ENCODE results near the gene NKX3-2. TPM values are rescaled to one million over a fixed set of nuclear protein-coding genes. Genes with fewer than 3 reads are reported as not detected.

NKX3-2 gene
- total RNA-seq (1 to 10 TPM in 1 of 7 donors, under 1 TPM in 5, not detected in 1; 0.10 to 1.4 (median 0.49) TPM), polyA plus RNA-seq (under 1 TPM; 0.10 to 0.21 TPM)
- long read RNA-seq, donor 1, partial matches to known transcripts, result 3 of 4 reads
- long read RNA-seq, donor 1, other reads (novel, unspliced or antisense), result 0 of 4 reads
- long read RNA-seq, donor 2, result 0 reads
- long read RNA-seq, donor 3, partial matches to known transcripts, result 1 of 2 reads
- long read RNA-seq, donor 3, other reads (novel, unspliced or antisense), result 0 of 2 reads

DNA sequence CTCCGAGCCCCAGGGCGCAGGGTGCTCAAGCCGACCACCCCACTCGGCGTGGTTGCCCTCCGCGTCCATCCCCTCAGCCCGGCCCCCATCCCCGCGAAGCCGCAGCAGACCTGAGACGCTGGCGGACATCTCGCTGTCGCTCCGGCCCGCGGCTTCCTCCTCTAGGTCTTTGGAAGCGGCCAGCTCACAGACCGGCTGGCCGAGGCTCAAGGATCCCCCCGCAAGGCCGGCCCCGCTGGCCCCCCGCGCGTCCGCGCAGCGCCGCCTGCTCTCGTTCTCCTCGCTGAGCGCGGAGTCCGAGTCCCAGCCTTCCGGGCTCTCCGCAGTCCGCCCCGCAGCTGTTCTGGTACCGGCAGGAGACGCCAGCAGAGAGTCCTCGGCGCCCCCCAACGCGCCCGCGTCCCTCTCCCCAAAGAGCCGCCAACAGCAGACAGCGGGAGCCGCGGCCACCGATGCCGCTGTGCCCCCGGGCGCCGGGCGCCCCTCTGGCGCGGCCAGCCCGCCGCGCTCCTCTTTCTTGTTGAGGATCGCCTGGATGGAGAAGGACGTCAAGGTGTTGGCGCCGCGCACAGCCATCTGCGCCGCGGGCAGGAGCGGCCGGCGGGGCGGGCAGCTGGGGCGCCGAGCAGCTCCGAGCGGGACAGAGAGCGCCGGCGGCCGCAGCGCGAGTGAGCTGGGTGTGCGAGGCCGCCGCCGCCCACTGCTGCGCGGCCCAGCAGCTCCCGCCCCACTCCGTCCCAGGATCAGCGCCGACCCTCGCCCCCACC, at the start of gene NKX3-2:
Gene NKX3-2 (minus strand): TSS at position 670 of the 767 bp plus-strand sequence. CDS start 94 bp downstream, at position 576.
- Histone ChIP-seq H3K27ac (no peak within 1 kb of the TSS), H3K4me1 (ENCODE audit: insufficient read depth) (peaks cover 13% of the 10 kb centered on the region), H3K36me3 (no peaks in the 10 kb centered on the region), H3K9me3 (no peaks in the 10 kb centered on the region), H3K27me3 (peaks cover 16% of the 10 kb centered on the region), H3K4me3 (peak within 1 kb of the TSS; percentile 42)
- WGBS, 3 donors, result 1 to 5% (median 1%) methylated on average over 23 to 96 of the region's 96 CpGs
- TF ChIP-seq EP300 (IDR thresholded peaks at IDR 0.05), result no peak
- TF ChIP-seq, protein P1, sequence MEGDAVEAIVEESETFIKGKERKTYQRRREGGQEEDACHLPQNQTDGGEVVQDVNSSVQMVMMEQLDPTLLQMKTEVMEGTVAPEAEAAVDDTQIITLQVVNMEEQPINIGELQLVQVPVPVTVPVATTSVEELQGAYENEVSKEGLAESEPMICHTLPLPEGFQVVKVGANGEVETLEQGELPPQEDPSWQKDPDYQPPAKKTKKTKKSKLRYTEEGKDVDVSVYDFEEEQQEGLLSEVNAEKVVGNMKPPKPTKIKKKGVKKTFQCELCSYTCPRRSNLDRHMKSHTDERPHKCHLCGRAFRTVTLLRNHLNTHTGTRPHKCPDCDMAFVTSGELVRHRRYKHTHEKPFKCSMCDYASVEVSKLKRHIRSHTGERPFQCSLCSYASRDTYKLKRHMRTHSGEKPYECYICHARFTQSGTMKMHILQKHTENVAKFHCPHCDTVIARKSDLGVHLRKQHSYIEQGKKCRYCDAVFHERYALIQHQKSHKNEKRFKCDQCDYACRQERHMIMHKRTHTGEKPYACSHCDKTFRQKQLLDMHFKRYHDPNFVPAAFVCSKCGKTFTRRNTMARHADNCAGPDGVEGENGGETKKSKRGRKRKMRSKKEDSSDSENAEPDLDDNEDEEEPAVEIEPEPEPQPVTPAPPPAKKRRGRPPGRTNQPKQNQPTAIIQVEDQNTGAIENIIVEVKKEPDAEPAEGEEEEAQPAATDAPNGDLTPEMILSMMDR (IDR thresholded peaks at IDR 0.05), result no peak
- TF ChIP-seq POLR2A (IDR thresholded peaks at IDR 0.05), result no peak
- intact Hi-C loops (cut with DNase I), result loop anchor here in 1 of 4 donors (10.0 kb wide), 1 partner anchor 689 kb away; no protein-coding TSS in a partner anchor
- no peak for DNase-seq

DNA sequence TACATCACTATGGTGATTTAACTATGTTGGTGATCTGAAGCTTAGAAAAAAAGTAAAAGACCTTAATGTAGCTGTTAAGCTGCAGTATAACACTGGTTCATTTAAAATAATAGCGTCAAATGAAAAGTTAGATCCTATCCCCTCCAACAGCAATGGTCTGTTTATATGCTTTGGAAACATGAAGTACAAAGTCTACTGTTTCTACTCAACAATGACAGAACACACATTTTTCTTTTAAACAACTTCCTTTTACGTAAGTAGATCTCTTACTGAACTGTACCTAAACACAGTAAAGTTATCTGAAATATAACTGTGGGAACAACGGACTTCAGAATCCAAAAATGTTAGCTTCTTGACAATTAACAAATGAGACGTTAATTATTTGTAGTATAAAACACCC, 47.9 kb upstream of the NKX3-2 start:
- DNase-seq, result no peak
- WGBS, 3 donors, result 87 to 90% (median 90%) methylated on average over 4 of the region's 4 CpGs
- H3K27ac ChIP-seq, result no peak overlapping the region
- no peak overlapping the region for H3K4me3 ChIP-seq
- no peak for TF ChIP-seq POLR2A (IDR thresholded peaks at IDR 0.05)
- TF ChIP-seq EP300 (IDR thresholded peaks at IDR 0.05), result no peak
- TF ChIP-seq, protein P1 (IDR thresholded peaks at IDR 0.05), result no peak
- H3K36me3 ChIP-seq, result no peaks in the 10 kb centered on the region
- no peaks in the 10 kb centered on the region for H3K27me3 ChIP-seq
- intact Hi-C loops (cut with DNase I), result no loop called here
- no peaks in the 10 kb centered on the region for H3K9me3 ChIP-seq
- no peaks in the 10 kb centered on the region for H3K4me1 ChIP-seq (ENCODE audit: insufficient read depth)

DNA sequence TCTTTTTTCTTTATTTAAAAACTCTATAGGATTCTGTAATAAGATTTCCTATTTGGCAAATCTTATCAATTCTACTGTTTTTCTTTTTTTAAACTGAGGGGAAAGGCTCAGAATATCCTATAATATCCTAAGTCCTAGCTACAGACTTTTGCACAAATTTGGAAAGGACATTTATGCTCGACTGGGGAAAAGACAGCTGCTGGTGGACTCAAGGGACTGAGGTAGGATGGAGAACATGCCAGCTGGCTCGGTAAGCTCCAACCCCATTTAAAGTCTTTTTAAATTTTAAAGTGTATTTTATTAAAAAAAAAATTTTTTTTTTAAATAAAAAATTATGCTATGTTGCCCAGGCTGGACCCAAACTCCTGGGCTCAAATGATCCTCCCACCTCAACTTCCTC, 46.5 kb upstream of the NKX3-2 start:
- TF ChIP-seq EP300 (IDR thresholded peaks at IDR 0.05) (no peak), POLR2A (IDR thresholded peaks at IDR 0.05) (no peak)
- TF ChIP-seq, protein P1 (IDR thresholded peaks at IDR 0.05), result no peak
- DNase-seq, result no peak
- WGBS, 3 donors, result 71 to 79% (median 73%) methylated on average over 2 of the region's 2 CpGs
- Histone ChIP-seq H3K36me3 (no peaks in the 10 kb centered on the region), H3K9me3 (no peaks in the 10 kb centered on the region), H3K4me3 (no peak overlapping the region), H3K27ac (no peak overlapping the region), H3K27me3 (no peaks in the 10 kb centered on the region), H3K4me1 (ENCODE audit: insufficient read depth) (no peaks in the 10 kb centered on the region)
- intact Hi-C loops (cut with DNase I), result no loop called here

DNA sequence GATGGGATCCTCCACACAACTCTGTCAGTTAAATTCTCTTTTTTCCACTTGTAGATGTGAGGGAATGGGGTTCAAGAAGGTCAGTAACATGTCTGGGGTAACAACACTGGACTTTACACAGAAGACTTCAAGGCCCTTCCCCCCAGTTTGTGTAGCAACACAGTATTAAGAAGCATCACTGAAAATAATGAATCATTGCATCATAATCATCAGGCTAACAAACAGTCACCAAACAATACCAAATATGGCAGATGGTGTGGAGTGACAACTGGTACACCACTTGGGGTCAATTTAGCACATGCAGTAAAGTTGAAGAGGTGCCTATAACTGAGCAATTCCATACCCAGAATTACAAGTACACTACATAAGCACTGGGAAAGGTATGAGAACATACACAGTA, 44.6 kb upstream of the NKX3-2 start:
- Histone ChIP-seq H3K9me3 (no peaks in the 10 kb centered on the region), H3K4me1 (ENCODE audit: insufficient read depth) (no peaks in the 10 kb centered on the region), H3K4me3 (no peak overlapping the region), H3K36me3 (no peaks in the 10 kb centered on the region), H3K27me3 (no peaks in the 10 kb centered on the region), H3K27ac (no peak overlapping the region)
- DNase-seq, result no peak
- intact Hi-C loops (cut with DNase I), result no loop called here
- TF ChIP-seq EP300 (IDR thresholded peaks at IDR 0.05) (no peak), POLR2A (IDR thresholded peaks at IDR 0.05) (no peak)
- TF ChIP-seq, protein P1 (IDR thresholded peaks at IDR 0.05), result no peak
